Stimulated activated CD4-positive, alpha-beta T cell treated with anti-CD3 and anti-CD28 coated beads, TNF-alpha, amount 100 ng/mL, for 48 hours (primary cell): ENCODE data around the gene POF1B.

Source experiments
- DNase-seq, 3 donors: peaks; one replicate each; pipeline ENCODE4 v3.0.0-alpha.2; 2020; ENCODE audit warnings: low read depth in 3 of 3

The POF1B gene

GRCh38 chrX:85243155-85243554, 136.3 kb downstream of the POF1B start:
- no peak for DNase-seq
